Measurements from ENCODE around the gene TPT1.
"Not testable (repeated sequence)": the region's sequence is repeated elsewhere in the genome, so short reads cannot be mapped to it uniquely, and the experiment has no call there.

Gene TPT1

GRCh38 chr13:45365558-45365885 is 24.5 kb upstream of the TPT1 start:
- DNase-seq, result no peak

GRCh38 chr13:45364876-45365557 is 24.0 kb upstream of the TPT1 start:
- DNase-seq, result no peak

GRCh38 chr13:45362939-45363338 is 22.0 kb upstream of the TPT1 start:
- no peak for DNase-seq

- DNase-seq, result no peak
Measured at GRCh38 chr13:45361596-45362206, 20.7 kb upstream of the TPT1 start.

- no peak for DNase-seq
Measured at GRCh38 chr13:45356966-45357672, 16.1 kb upstream of the TPT1 start.

- DNase-seq, result no peak
Measured at GRCh38 chr13:45353895-45354294, 12.9 kb upstream of the TPT1 start.

GRCh38 chr13:45352031-45352430 is 11.0 kb upstream of the TPT1 start:
- no peak for DNase-seq

- no peak for DNase-seq
Measured at GRCh38 chr13:45350152-45350551, 9.2 kb upstream of the TPT1 start.

- DNase-seq, result no peak
Measured at GRCh38 chr13:45349438-45349837, 8.5 kb upstream of the TPT1 start.

GRCh38 chr13:45344064-45344463 is 3.1 kb upstream of the TPT1 start:
- not testable (repeated sequence) for DNase-seq

GRCh38 chr13:45343102-45343501 is 2.1 kb upstream of the TPT1 start:
- not testable (repeated sequence) for DNase-seq

GRCh38 chr13:45342668-45343067 is 1.7 kb upstream of the TPT1 start:
- not testable (repeated sequence) for DNase-seq

GRCh38 chr13:45341799-45342500 is 967 bp upstream of the TPT1 start:
- DNase-seq, result no peak

GRCh38 chr13:45340422-45341033 is 455 bp downstream of the TPT1 start:
- peak; percentile 52 for DNase-seq

- DNase-seq, result no peak
Measured at GRCh38 chr13:45339867-45340266, 1.1 kb downstream of the TPT1 start.

- no peak for DNase-seq
Measured at GRCh38 chr13:45339399-45339798, 1.6 kb downstream of the TPT1 start.

GRCh38 chr13:45337803-45338202 is 3.2 kb downstream of the TPT1 start:
- DNase-seq, result no peak

- no peak for DNase-seq
Measured at GRCh38 chr13:45337395-45337794, 3.6 kb downstream of the TPT1 start.

- no peak for DNase-seq
Measured at GRCh38 chr13:45336025-45336800, 4.8 kb downstream of the TPT1 start.

- no peak for DNase-seq
Measured at GRCh38 chr13:45335397-45336024, 5.5 kb downstream of the TPT1 start.

- DNase-seq, result no peak
Measured at GRCh38 chr13:45333977-45334922, 6.7 kb downstream of the TPT1 start.
